GM12878 (cell line): Measurements from ENCODE around the gene OMP.

Source experiments
- ATF3 ChIP-seq: IDR thresholded peaks from 2 replicates; pipeline ENCODE4 v1.6.1; 2011; ENCODE audit warnings: low read depth, mild to moderate bottlenecking, low read length, moderate library complexity, borderline replicate concordance; ENCODE audit errors: extremely low read depth
- ATF7 ChIP-seq: fragments of 450-650 bp; IDR thresholded peaks from 2 replicates; pipeline ENCODE4 v1.6.1; 2016; ENCODE audit warnings: low read depth, mild to moderate bottlenecking
- HSF1 ChIP-seq: fragments of 150-350 bp; IDR thresholded peaks from 2 replicates; pipeline ENCODE4 v1.6.1; 2014; ENCODE audit warnings: mild to moderate bottlenecking, low read depth, low read length
- MAX ChIP-seq: IDR thresholded peaks from 2 replicates; pipeline ENCODE4 v1.6.1; 2012; ENCODE audit warnings: low read depth, low read length, improper control_type of control experiment
- SKIL ChIP-seq: fragments of 450-650 bp; IDR thresholded peaks from 2 replicates; pipeline ENCODE4 v1.6.1; 2017; ENCODE audit warnings: mild to moderate bottlenecking, low read depth, inconsistent platforms; ENCODE audit not compliant: poor library complexity, severe bottlenecking
- SREBF2 ChIP-seq: IDR thresholded peaks from 2 replicates; pipeline ENCODE4 v1.6.1; 2012; ENCODE audit warnings: mild to moderate bottlenecking, low read length
- ZNF274 ChIP-seq: IDR thresholded peaks from one replicate; pipeline ENCODE4 v1.8.0; 2011; ENCODE audit not compliant: insufficient read length, insufficient read depth
- TF ChIP-seq, protein P1 (sequence below), 3 experiments: IDR thresholded peaks in 2 of 3; conservative IDR thresholded peaks in 1 of 3; 2 replicates each; pipeline ENCODE4 v1.5.1; 2011; ENCODE audit warnings: low read depth in 3 of 3, low read length in 3 of 3, mild to moderate bottlenecking in 3 of 3, control low read depth in 2 of 3, moderate library complexity in 2 of 3, inconsistent platforms in 1 of 3, mixed read lengths in 1 of 3; ENCODE audit not compliant: control insufficient read depth in 2 of 3, insufficient read depth in 1 of 3; ENCODE audit errors: extremely low read depth in 1 of 3

- TF ChIP-seq ATF3 (no peak), HSF1 (no peak), ZNF274 (no peak), ATF7 (no peak), SKIL (no peak), MAX (no peak), SREBF2 (no peak)
- TF ChIP-seq, protein P1, sequence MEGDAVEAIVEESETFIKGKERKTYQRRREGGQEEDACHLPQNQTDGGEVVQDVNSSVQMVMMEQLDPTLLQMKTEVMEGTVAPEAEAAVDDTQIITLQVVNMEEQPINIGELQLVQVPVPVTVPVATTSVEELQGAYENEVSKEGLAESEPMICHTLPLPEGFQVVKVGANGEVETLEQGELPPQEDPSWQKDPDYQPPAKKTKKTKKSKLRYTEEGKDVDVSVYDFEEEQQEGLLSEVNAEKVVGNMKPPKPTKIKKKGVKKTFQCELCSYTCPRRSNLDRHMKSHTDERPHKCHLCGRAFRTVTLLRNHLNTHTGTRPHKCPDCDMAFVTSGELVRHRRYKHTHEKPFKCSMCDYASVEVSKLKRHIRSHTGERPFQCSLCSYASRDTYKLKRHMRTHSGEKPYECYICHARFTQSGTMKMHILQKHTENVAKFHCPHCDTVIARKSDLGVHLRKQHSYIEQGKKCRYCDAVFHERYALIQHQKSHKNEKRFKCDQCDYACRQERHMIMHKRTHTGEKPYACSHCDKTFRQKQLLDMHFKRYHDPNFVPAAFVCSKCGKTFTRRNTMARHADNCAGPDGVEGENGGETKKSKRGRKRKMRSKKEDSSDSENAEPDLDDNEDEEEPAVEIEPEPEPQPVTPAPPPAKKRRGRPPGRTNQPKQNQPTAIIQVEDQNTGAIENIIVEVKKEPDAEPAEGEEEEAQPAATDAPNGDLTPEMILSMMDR (IDR thresholded peaks at IDR 0.05 in 2 of 3, conservative IDR thresholded peaks at IDR 0.05 in 1 of 3; ENCODE audit: control insufficient read depth in 2 of 3, extremely low read depth in 1 of 3, insufficient read depth in 1 of 3, low read depth in 3 of 3, low read length in 3 of 3) = no peak
Measured at GRCh38 chr11:77063861-77064260, 38.8 kb upstream of the OMP start.
